ENCODE results near the gene ATXN10. TPM values are rescaled to one million over a fixed set of nuclear protein-coding genes. Genes with fewer than 3 reads are reported as not detected.

Gene ATXN10
- total and polyA plus RNA-seq, 2 experiments from 2014 or later = 109 to 216 TPM

DNA sequence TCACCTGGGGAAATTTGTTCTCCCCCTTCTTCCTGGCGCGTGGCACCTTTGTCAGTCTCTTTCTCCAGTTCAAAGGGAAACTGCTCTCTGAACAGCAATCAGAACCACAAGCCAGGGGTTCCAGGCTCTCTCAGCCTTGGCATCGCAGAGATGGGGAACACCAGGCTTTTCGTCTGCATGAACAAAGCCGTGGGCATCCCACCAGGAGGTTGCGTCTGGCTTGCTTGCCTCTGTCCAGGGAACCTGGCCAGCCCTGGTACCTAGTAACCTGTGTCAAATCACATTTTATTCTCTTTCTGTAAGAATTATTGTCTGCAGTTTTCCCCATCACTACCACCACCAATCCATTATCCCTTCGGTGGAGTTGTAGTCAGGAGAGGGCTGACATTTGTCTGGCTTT lies 198.4 kb downstream of the ATXN10 start:
- Histone ChIP-seq H3K9me2 (ENCODE audit: insufficient read depth) (no peaks in the 10 kb centered on the region), H3K79me2 (ENCODE audit: insufficient read depth) (no peaks in the 10 kb centered on the region), H2AFZ (no peak overlapping the region), H3K9ac (no peak overlapping the region), H3K4me2 (ENCODE audit: unreplicated experiment) (no peak overlapping the region), H3K4me1 (ENCODE audit: insufficient read depth) (no peaks in the 10 kb centered on the region; the same call in 1 of the 2 replicates), H3F3A (ENCODE audit: insufficient read depth) (no peaks in the 10 kb centered on the region), H3K9me3 (ENCODE audit: low read depth) (peaks cover 5% of the 10 kb centered on the region), H4K20me1 (ENCODE audit: insufficient read depth) (no peaks in the 10 kb centered on the region), H3K36me3 (ENCODE audit: low read depth) (no peaks in the 10 kb centered on the region), H3K27me3 (replicated peaks; ENCODE audit: insufficient read depth) (peaks cover 38% of the 10 kb centered on the region), H3K27ac (no peak overlapping the region), H3K4me3 (no peak overlapping the region)
- DNase-seq = no peak
- in situ Hi-C loops (cut with MboI) = no loop called here
- WGBS, 2 experiments (ENCODE audit: low coverage in 1 of 2, low lambda C conversion rate in 2 of 2, missing lambda C conversion rate in 2 of 2) = 92% methylated on average over 7 of the region's 7 CpGs
- no peak for TF ChIP-seq EZH2phosphoT487 (IDR thresholded peaks at IDR 0.05; ENCODE audit: insufficient read depth, low read depth)
- TF ChIP-seq EZH2 (IDR thresholded peaks at IDR 0.05; ENCODE audit: insufficient read depth, poor library complexity, severe bottlenecking) = no peak

DNA sequence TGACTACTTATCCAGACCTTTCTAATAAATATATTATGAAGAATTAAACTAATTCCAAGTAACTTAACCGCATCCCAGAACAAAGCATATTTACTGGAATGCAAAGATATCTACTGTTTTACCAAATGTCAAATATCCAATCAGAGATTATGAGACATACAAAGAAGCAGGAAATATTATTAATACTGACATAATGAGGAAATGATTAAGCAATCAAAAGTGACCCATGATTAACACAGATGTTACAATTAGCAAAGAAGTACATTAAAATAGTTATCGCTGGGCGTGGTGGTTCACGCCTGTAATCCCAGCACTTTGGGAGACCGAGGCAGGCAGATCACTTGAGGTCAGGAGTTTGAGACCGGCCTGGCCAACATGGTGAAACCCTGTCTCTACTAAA lies 200.1 kb downstream of the ATXN10 start:
- TF ChIP-seq EZH2phosphoT487 (IDR thresholded peaks at IDR 0.05; ENCODE audit: insufficient read depth, low read depth) (no peak), EZH2 (IDR thresholded peaks at IDR 0.05; ENCODE audit: insufficient read depth, poor library complexity, severe bottlenecking) (no peak)
- DNase-seq = no peak
- Histone ChIP-seq H3K4me1 (ENCODE audit: insufficient read depth) (no peaks in the 10 kb centered on the region; the same call in 1 of the 2 replicates), H3K9ac (no peak overlapping the region), H2AFZ (no peak overlapping the region), H3K27ac (no peak overlapping the region), H3K4me2 (ENCODE audit: unreplicated experiment) (no peak overlapping the region), H3K79me2 (ENCODE audit: insufficient read depth) (no peaks in the 10 kb centered on the region), H3K9me2 (ENCODE audit: insufficient read depth) (no peaks in the 10 kb centered on the region), H3K27me3 (replicated peaks; ENCODE audit: insufficient read depth) (peaks cover 40% of the 10 kb centered on the region), H3F3A (ENCODE audit: insufficient read depth) (no peaks in the 10 kb centered on the region), H3K36me3 (ENCODE audit: low read depth) (no peaks in the 10 kb centered on the region), H3K4me3 (no peak overlapping the region), H3K9me3 (ENCODE audit: low read depth) (peaks cover 5% of the 10 kb centered on the region), H4K20me1 (ENCODE audit: insufficient read depth) (no peaks in the 10 kb centered on the region)
- in situ Hi-C loops (cut with MboI) = no loop called here
- whole genome bisulfite sequencing, 2 experiments (ENCODE audit: low coverage in 1 of 2, low lambda C conversion rate in 2 of 2, missing lambda C conversion rate in 2 of 2) = 86 to 87% methylated on average over 6 of the region's 6 CpGs

DNA sequence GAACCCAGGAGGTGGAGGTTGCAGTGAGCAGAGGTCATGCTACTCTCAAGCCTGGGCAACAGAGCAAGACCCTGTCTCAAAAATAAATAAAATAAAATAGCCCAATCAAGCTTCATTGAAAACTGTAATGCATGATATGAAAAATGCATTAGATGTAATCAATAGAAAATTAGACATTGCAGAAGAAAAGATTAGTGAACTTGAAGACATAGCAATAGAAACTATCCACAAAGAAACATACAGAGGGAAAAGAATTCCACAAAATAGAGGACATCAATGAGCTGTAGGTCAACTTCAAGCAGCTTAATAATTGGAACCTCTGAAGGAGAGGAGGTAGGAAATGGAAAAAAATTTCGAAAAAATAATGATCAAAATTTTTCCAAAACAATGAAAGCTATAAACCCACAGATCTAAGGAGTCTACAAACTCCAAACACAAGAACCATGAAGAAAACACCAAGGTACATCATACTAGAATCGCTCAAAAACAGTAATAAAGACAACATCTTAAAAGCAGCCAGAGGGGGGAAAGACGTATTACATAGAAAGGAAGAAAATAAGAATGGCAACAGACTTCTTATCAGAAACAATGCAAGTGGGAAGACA lies 201.1 kb downstream of the ATXN10 start:
- WGBS, 2 experiments (ENCODE audit: low coverage in 1 of 2, low lambda C conversion rate in 2 of 2, missing lambda C conversion rate in 2 of 2) = 90 to 91% methylated on average over 3 of the region's 3 CpGs
- in situ Hi-C loops (cut with MboI) = no loop called here
- Histone ChIP-seq H3K4me3 (no peak overlapping the region), H4K20me1 (ENCODE audit: insufficient read depth) (no peaks in the 10 kb centered on the region), H3K27ac (no peak overlapping the region), H3K36me3 (ENCODE audit: low read depth) (no peaks in the 10 kb centered on the region), H3F3A (ENCODE audit: insufficient read depth) (no peaks in the 10 kb centered on the region), H3K9me3 (ENCODE audit: low read depth) (peaks cover 5% of the 10 kb centered on the region), H3K9ac (no peak overlapping the region), H2AFZ (no peak overlapping the region), H3K4me1 (ENCODE audit: insufficient read depth) (no peaks in the 10 kb centered on the region), H3K9me2 (ENCODE audit: insufficient read depth) (no peaks in the 10 kb centered on the region), H3K4me2 (ENCODE audit: unreplicated experiment) (no peak overlapping the region), H3K27me3 (replicated peaks; ENCODE audit: insufficient read depth) (peaks cover 44% of the 10 kb centered on the region), H3K79me2 (ENCODE audit: insufficient read depth) (no peaks in the 10 kb centered on the region)
- DNase-seq = no peak
- TF ChIP-seq EZH2 (IDR thresholded peaks at IDR 0.05; ENCODE audit: insufficient read depth, poor library complexity, severe bottlenecking) (no peak), EZH2phosphoT487 (IDR thresholded peaks at IDR 0.05; ENCODE audit: insufficient read depth, low read depth) (no peak)

DNA sequence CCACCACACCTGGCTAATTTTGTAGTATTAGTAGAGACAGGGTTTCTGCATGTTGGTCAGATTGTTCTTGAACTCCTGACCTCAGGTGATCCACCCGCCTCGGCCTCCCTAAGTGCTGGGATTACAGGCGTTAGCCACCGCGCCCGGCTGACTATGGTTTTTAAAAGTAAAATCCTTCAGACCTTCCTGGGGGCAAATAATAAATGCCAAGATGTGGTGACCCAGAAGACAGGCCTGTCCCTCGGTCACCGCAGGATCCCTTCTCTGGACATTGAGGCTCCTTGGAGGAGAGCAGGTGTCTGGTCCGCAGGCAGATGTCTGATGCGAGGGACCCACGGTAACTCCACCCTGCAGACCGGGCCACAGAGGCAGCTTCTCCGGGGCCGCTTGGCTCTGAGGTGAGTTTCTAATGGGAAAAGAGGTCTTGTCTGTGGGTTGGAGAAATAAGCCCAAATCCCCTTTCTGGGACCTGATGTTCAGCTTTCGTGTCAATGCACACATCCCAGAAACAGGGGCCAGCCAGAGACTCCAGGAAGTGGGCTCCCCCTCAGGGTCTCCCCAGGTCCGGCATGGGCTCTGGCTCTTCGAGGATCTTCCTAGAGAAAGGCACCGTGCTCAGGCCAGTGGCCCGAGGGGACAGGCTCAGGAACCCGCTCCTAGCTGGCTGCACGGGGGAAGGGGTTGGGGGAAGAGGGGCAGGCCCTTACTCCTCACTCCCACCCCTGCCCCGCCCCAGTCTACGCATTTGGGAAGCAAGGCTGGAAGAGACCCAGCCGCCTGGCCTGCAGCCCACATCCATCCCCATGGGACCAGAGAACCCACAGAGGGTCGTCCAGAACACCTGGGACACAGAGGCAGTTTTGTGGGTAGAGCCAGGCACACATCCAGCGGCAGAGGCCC lies 204.8 kb downstream of the ATXN10 start:
- H3K4me2 ChIP-seq (ENCODE audit: unreplicated experiment) = no peak overlapping the region
- H3K79me2 ChIP-seq (ENCODE audit: insufficient read depth) = no peaks in the 10 kb centered on the region
- H4K20me1 ChIP-seq (ENCODE audit: insufficient read depth) = no peaks in the 10 kb centered on the region
- no peak for DNase-seq
- no peaks in the 10 kb centered on the region for H3K36me3 ChIP-seq (ENCODE audit: low read depth)
- no peak overlapping the region for H2AFZ ChIP-seq
- H3K4me3 ChIP-seq = no peak overlapping the region
- in situ Hi-C loops (cut with MboI) = no loop called here
- no peak for TF ChIP-seq EZH2phosphoT487 (IDR thresholded peaks at IDR 0.05; ENCODE audit: insufficient read depth, low read depth)
- TF ChIP-seq EZH2 (IDR thresholded peaks at IDR 0.05; ENCODE audit: insufficient read depth, poor library complexity, severe bottlenecking) = no peak
- H3K9me3 ChIP-seq (ENCODE audit: low read depth) = peaks cover 5% of the 10 kb centered on the region
- peaks cover 52% of the 10 kb centered on the region for H3K27me3 ChIP-seq (replicated peaks; ENCODE audit: insufficient read depth)
- no peak overlapping the region for H3K27ac ChIP-seq
- H3K4me1 ChIP-seq (ENCODE audit: insufficient read depth) = no peaks in the 10 kb centered on the region
- H3K9ac ChIP-seq = no peak overlapping the region
- WGBS, 2 experiments (ENCODE audit: low coverage in 1 of 2, low lambda C conversion rate in 2 of 2, missing lambda C conversion rate in 2 of 2) = 86 to 93% methylated on average over 21 to 26 of the region's 26 CpGs
- H3F3A ChIP-seq (ENCODE audit: insufficient read depth) = no peaks in the 10 kb centered on the region
- H3K9me2 ChIP-seq (ENCODE audit: insufficient read depth) = no peaks in the 10 kb centered on the region
